Measurements from ENCODE around the gene PLCXD3.

DNA sequence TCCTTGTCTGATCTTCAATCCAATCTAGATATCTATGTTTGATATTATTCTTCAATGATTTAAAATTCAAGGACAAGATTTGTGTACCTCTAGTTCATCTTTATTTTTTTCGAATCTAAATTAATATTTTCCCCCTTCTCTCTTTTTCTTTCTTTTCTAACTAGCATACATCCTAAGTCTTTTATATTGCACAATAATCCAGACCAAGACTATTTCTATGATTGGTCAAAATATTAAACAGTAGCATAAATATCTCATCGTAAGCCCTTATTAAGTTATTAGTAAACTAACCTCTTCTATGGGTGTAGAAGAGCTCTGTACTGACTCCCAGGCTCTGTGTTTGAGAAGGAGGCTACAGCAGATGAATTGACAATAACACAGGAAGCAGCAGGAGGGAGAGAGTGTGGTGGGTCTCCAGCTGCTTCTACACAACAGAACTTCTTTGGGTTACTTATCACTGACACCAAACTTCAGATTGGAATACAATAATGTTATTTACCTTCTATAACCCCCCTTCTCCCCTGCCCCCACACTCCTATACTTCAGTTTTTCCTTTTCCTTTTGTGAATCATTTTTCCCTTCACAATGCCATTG lies 11.9 kb upstream of the PLCXD3 start:
- TF ChIP-seq JUND (IDR thresholded peaks at IDR 0.05) (no peak), REST (IDR thresholded peaks at IDR 0.05; ENCODE audit: low read depth, low read length) (no peak)

Measured in SK-N-SH (cell line).